ENCODE results near the gene ZNF771. TPM values are rescaled to one million over a fixed set of nuclear protein-coding genes. Genes with fewer than 3 reads are reported as not detected.
A peak's percentile ranks its signal among the peaks of the same experiment; 100 is the strongest.

The ZNF771 gene
- total RNA-seq, 1 experiment from 2014 or later, result 31.6 TPM

- in situ Hi-C loops (cut with HindIII; ENCODE audit: low sequenced_read_pairs), result loop anchor here (25.0 kb wide), 1 partner anchor 219 kb away; no protein-coding TSS in a partner anchor
- DNase-seq (ENCODE audit: low spot score), result no peak
Observed at GRCh38 chr16:30418350-30419181, 11.2 kb downstream of the ZNF771 start.

- DNase-seq (ENCODE audit: low spot score), result no peak
- in situ Hi-C loops (cut with HindIII; ENCODE audit: low sequenced_read_pairs), result loop anchor here (25.0 kb wide), 1 partner anchor 216 kb away; no protein-coding TSS in a partner anchor
Observed at GRCh38 chr16:30421010-30421409, 13.6 kb downstream of the ZNF771 start.

- no peak for DNase-seq (ENCODE audit: low spot score)
- in situ Hi-C loops (cut with HindIII; ENCODE audit: low sequenced_read_pairs), result no loop called here
Observed at GRCh38 chr16:30428055-30428454, 20.6 kb downstream of the ZNF771 start.

GRCh38 chr16:30429418-30429677 lies 21.9 kb downstream of the ZNF771 start:
- no peak for DNase-seq (ENCODE audit: low spot score)
- in situ Hi-C loops (cut with HindIII; ENCODE audit: low sequenced_read_pairs), result no loop called here

- in situ Hi-C loops (cut with HindIII; ENCODE audit: low sequenced_read_pairs), result no loop called here
- peak; percentile 100 for DNase-seq (ENCODE audit: low spot score)
Observed at GRCh38 chr16:30429678-30430427, 22.4 kb downstream of the ZNF771 start, which contains the start of gene DCTPP1. Gene DCTPP1 (minus strand): TSS chr16:30430030. CDS start chr16:30429980, 50 bp downstream.

GRCh38 chr16:30430428-30430970 lies 23.1 kb downstream of the ZNF771 start:
- in situ Hi-C loops (cut with HindIII; ENCODE audit: low sequenced_read_pairs), result no loop called here
- no peak for DNase-seq (ENCODE audit: low spot score)

- DNase-seq (ENCODE audit: low spot score), result no peak
- in situ Hi-C loops (cut with HindIII; ENCODE audit: low sequenced_read_pairs), result no loop called here
Observed at GRCh38 chr16:30434852-30435251, 27.4 kb downstream of the ZNF771 start.

- no peak for DNase-seq (ENCODE audit: low spot score)
- in situ Hi-C loops (cut with HindIII; ENCODE audit: low sequenced_read_pairs), result no loop called here
Observed at GRCh38 chr16:30437511-30438046, 30.2 kb downstream of the ZNF771 start.

- DNase-seq (ENCODE audit: low spot score), result no peak
- in situ Hi-C loops (cut with HindIII; ENCODE audit: low sequenced_read_pairs), result no loop called here
Observed at GRCh38 chr16:30438835-30439234, 31.4 kb downstream of the ZNF771 start.

GRCh38 chr16:30439720-30440348 lies 32.4 kb downstream of the ZNF771 start:
- in situ Hi-C loops (cut with HindIII; ENCODE audit: low sequenced_read_pairs), result no loop called here
- DNase-seq (ENCODE audit: low spot score), result no peak

- in situ Hi-C loops (cut with HindIII; ENCODE audit: low sequenced_read_pairs), result no loop called here
- no peak for DNase-seq (ENCODE audit: low spot score)
Observed at GRCh38 chr16:30443631-30444030, 36.2 kb downstream of the ZNF771 start.

GRCh38 chr16:30444231-30445148 lies 37.1 kb downstream of the ZNF771 start:
- no peak for DNase-seq (ENCODE audit: low spot score)
- in situ Hi-C loops (cut with HindIII; ENCODE audit: low sequenced_read_pairs), result no loop called here

GRCh38 chr16:30445149-30445407 lies 37.7 kb downstream of the ZNF771 start:
- in situ Hi-C loops (cut with HindIII; ENCODE audit: low sequenced_read_pairs), result no loop called here
- no peak for DNase-seq (ENCODE audit: low spot score)

- in situ Hi-C loops (cut with HindIII; ENCODE audit: low sequenced_read_pairs), result no loop called here
- DNase-seq (ENCODE audit: low spot score), result peak; percentile 98
Observed at GRCh38 chr16:30445408-30446202, 38.2 kb downstream of the ZNF771 start, which contains the start of gene SEPHS2. Gene SEPHS2 (minus strand): TSS chr16:30445874. CDS start chr16:30445727, 147 bp downstream.

GRCh38 chr16:30446203-30446595 lies 38.8 kb downstream of the ZNF771 start:
- in situ Hi-C loops (cut with HindIII; ENCODE audit: low sequenced_read_pairs), result no loop called here
- DNase-seq (ENCODE audit: low spot score), result no peak

- no peak for DNase-seq (ENCODE audit: low spot score)
- in situ Hi-C loops (cut with HindIII; ENCODE audit: low sequenced_read_pairs), result no loop called here
Observed at GRCh38 chr16:30447512-30448226, 40.3 kb downstream of the ZNF771 start.

- DNase-seq (ENCODE audit: low spot score), result no peak
- in situ Hi-C loops (cut with HindIII; ENCODE audit: low sequenced_read_pairs), result no loop called here
Observed at GRCh38 chr16:30449116-30449435, 41.7 kb downstream of the ZNF771 start.
